GM13977 (cell line): ENCODE data around the gene RUVBL2.

Experiments
- DNase-seq: peaks from one replicate; pipeline ENCODE4 v3.0.0; 2012; ENCODE audit warnings: low spot score
- CTCF ChIP-seq: IDR thresholded peaks from 2 replicates; pipeline ENCODE4 v1.5.1; 2012; ENCODE audit warnings: mild to moderate bottlenecking, control low read depth; ENCODE audit not compliant: insufficient read depth; ENCODE audit errors: extremely low read depth, missing control alignments
- in situ Hi-C: fragments of 300-500 bp; cut with MboI; formaldehyde crosslinking; loops from one replicate; pipeline ENCODE4 v1.12.0; 2022; ENCODE audit warnings: low sequenced_read_pairs, low pct_unique_long_range_greater_than_20kb, mixed read lengths, inconsistent platforms; ENCODE audit not compliant: unreplicated experiment

The RUVBL2 gene

GRCh38 chr19:49064029-49064629 is 70.4 kb downstream of the RUVBL2 start:
- DNase-seq: no peak
- no peak for TF ChIP-seq CTCF
- in situ Hi-C loops: no loop called here

- in situ Hi-C loops: no loop called here
- TF ChIP-seq CTCF: no peak
- no peak for DNase-seq
Observed at GRCh38 chr19:49064768-49065611, 71.3 kb downstream of the RUVBL2 start, which contains the start of gene NTF4. NTF4 (minus strand) TSS chr19:49064818; CDS start chr19:49061997, 2,821 bp downstream.
